CD14-positive monocyte (primary cell): Measurements from ENCODE around the gene WLS. TPM values are rescaled to one million over a fixed set of nuclear protein-coding genes. Genes with fewer than 3 reads are reported as not detected.

Experiments used
- DNase-seq, 3 donors: peaks; one replicate each; pipeline ENCODE4 v3.0.0-alpha.2; 2011 to 2022
- H2AFZ ChIP-seq: 2 replicates; pipeline ENCODE4 v1.6.0; 2012; ENCODE audit warnings: mild to moderate bottlenecking, low read depth, low read length, inconsistent platforms; ENCODE audit not compliant: insufficient read depth, poor library complexity, severe bottlenecking
- H3K27ac ChIP-seq, 2 donors: 1 replicate in 1 of 2; 2 replicates in 1 of 2; pipeline ENCODE4 v1.5.1; 2012 to 2013; ENCODE audit warnings: low read length in 2 of 2, control low read depth in 1 of 2, inconsistent platforms in 1 of 2, low read depth in 1 of 2, mild to moderate bottlenecking in 1 of 2
- H3K27me3 ChIP-seq, 2 donors: one replicate each; pipeline versions ENCODE4 v1.6.0 to v1.6.1; 2011 to 2013; ENCODE audit warnings: low read length in 2 of 2; ENCODE audit not compliant: control insufficient read depth in 2 of 2, insufficient read depth in 2 of 2
- H3K36me3 ChIP-seq, 2 donors: replicated peaks in 1 of 2; 1 replicate in 1 of 2; 2 replicates in 1 of 2; pipeline versions ENCODE4 v1.5.1 to v1.6.1; 2012 to 2013; ENCODE audit warnings: low read length in 2 of 2, control low read depth in 1 of 2, inconsistent platforms in 1 of 2, mild to moderate bottlenecking in 1 of 2; ENCODE audit not compliant: insufficient read depth in 2 of 2, control insufficient read depth in 1 of 2
- H3K4me1 ChIP-seq, 2 donors: 1 replicate in 1 of 2; 2 replicates in 1 of 2; pipeline versions ENCODE4 v1.5.1 to v1.6.1; 2012 to 2013; ENCODE audit warnings: low read length in 2 of 2, control low read depth in 1 of 2, inconsistent platforms in 1 of 2, mild to moderate bottlenecking in 1 of 2, moderate library complexity in 1 of 2; ENCODE audit not compliant: insufficient read depth in 2 of 2, control insufficient read depth in 1 of 2
- H3K4me2 ChIP-seq: replicated peaks from 2 replicates; pipeline ENCODE3; 2012; ENCODE audit warnings: low read length, moderate library complexity, mild to moderate bottlenecking; ENCODE audit not compliant: poor library complexity, severe bottlenecking; ENCODE audit errors: extremely low read depth
- H3K4me3 ChIP-seq, 3 experiments: fragments of 200-600 bp in 1 of 3; sonication (generic) in 1 of 3; replicated peaks in 1 of 3; 1 replicate in 2 of 3; 2 replicates in 1 of 3; pipeline ENCODE4 v1.5.1; 2011 to 2013; ENCODE audit warnings: low read length in 3 of 3, mild to moderate bottlenecking in 3 of 3, control low read depth in 2 of 3, low read depth in 2 of 3, inconsistent platforms in 1 of 3, moderate library complexity in 1 of 3
- H3K79me2 ChIP-seq: 2 replicates; pipeline ENCODE4 v1.6.0; 2012; ENCODE audit warnings: mild to moderate bottlenecking, control low read depth, inconsistent platforms, low read length, moderate library complexity; ENCODE audit not compliant: insufficient read depth
- H3K9ac ChIP-seq: 2 replicates; pipeline ENCODE4 v1.6.0; 2017; ENCODE audit warnings: low read length, mild to moderate bottlenecking; ENCODE audit not compliant: insufficient read depth, poor library complexity, severe bottlenecking
- H3K9me3 ChIP-seq, 2 donors: replicated peaks in 1 of 2; 1 replicate in 1 of 2; 2 replicates in 1 of 2; pipeline versions ENCODE4 v1.5.1 to v1.6.1; 2012 to 2013; ENCODE audit warnings: low read length in 2 of 2, control low read depth in 1 of 2; ENCODE audit not compliant: control insufficient read depth in 1 of 2, insufficient read depth in 1 of 2
- H4K20me1 ChIP-seq: 2 replicates; pipeline ENCODE4 v1.6.0; 2012; ENCODE audit warnings: mild to moderate bottlenecking, low read length, control low read depth, moderate library complexity; ENCODE audit not compliant: insufficient read depth
- H3K27ac Mint-ChIP-seq, 7 donors: one replicate each; pipeline ENCODE4 v1.8.0; 2020; ENCODE audit warnings: mild to moderate bottlenecking in 7 of 7, mixed read lengths in 7 of 7, moderate library complexity in 6 of 7, inconsistent platforms in 2 of 7
- H3K27me3 Mint-ChIP-seq, 3 donors: one replicate each; pipeline ENCODE4 v1.8.0; 2021 to 2022; ENCODE audit warnings: low read depth in 3 of 3, mild to moderate bottlenecking in 3 of 3, mixed read lengths in 3 of 3, moderate library complexity in 3 of 3, inconsistent platforms in 1 of 3
- H3K36me3 Mint-ChIP-seq, 2 donors: one replicate each; pipeline ENCODE4 v1.8.0; 2020; ENCODE audit warnings: mixed read lengths in 2 of 2, inconsistent platforms in 1 of 2, mild to moderate bottlenecking in 1 of 2
- H3K4me1 Mint-ChIP-seq: one replicate; pipeline ENCODE4 v1.8.0; 2020; ENCODE audit warnings: mild to moderate bottlenecking, mixed read lengths
- H3K4me3 Mint-ChIP-seq, 2 donors: one replicate each; pipeline ENCODE4 v1.8.0; 2020; ENCODE audit warnings: mild to moderate bottlenecking in 2 of 2, mixed read lengths in 2 of 2, moderate library complexity in 1 of 2
- H3K9me3 Mint-ChIP-seq, 7 donors: one replicate each; pipeline ENCODE4 v1.8.0; 2020 to 2022; ENCODE audit warnings: mixed read lengths in 7 of 7, mild to moderate bottlenecking in 6 of 7, moderate library complexity in 6 of 7, inconsistent platforms in 2 of 7
- WGBS: methylation state at CpG from one replicate; pipeline ENCODE4 v1.1.5; 2013; ENCODE audit warnings: missing lambda C conversion rate; ENCODE audit not compliant: insufficient coverage; 5-methylcytosine and 5-hydroxymethylcytosine counted together
- intact Hi-C, 2 donors: fragments of 100-400 bp; cut with micrococcal nuclease; formaldehyde crosslinking; loops; one replicate each; pipeline versions ENCODE4 v1.15.0 to v1.15.1; 2023
- polyA plus RNA-seq, 3 donors: library from polyadenylated mRNA; depleted of rRNA in 1 of 3; unstranded in 2 of 3; stranded (reverse) in 1 of 3; fragments of 300-500 nt in 2 of 3; fragments of >200 nt in 1 of 3; fragmentation: Illumina TruSeq in 2 of 3; gene quantifications; 1 replicate in 2 of 3; 2 replicates in 1 of 3; pipeline ENCODE4 v1.2.3, GENCODE V29; 2012 to 2021
- TF ChIP-seq, protein P1 (sequence below): fragments of 200-600 bp; IDR thresholded peaks from one replicate; pipeline ENCODE4 v1.8.0; 2022; ENCODE audit warnings: antibody characterized with exemption, mild to moderate bottlenecking

Gene WLS
- polyA plus RNA-seq, 3 donors: 29.8 to 46.3 (median 34.6) TPM

DNA sequence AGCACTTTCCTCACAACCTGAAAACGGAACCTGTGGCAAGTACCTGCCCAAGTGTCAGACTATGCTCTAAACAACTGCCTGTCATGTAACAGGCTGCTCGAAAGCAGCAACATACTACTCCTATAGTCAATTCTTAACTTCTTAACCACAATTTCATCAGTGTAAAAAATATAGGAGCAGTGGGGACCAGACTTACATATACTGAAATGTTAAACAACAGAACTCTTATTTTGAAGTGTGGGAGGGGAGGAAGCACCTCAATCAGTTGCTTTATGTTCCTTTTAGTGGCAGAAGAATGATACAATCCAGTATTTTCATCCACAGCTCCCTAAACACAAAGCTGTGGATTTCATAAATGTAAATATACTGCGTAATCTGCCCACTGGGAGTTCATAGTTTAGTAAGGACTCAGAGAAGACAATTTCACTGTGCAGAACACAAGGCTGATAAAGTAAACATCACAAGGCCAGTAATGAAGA is 44.2 kb downstream of the WLS start:
- Mint-ChIP-seq H3K27me3 (peaks cover 0 to 3% (median 0%) of the 10 kb centered on the region in 3 donors), H3K36me3 (peaks cover 62 to 63% of the 10 kb centered on the region in 2 donors), H3K4me3 (no peak overlapping the region), H3K4me1 (no peaks in the 10 kb centered on the region), H3K9me3 (peaks cover 0 to 3% (median 1%) of the 10 kb centered on the region in 7 donors), H3K27ac (no peak overlapping the region)
- Histone ChIP-seq H3K27ac (no peak overlapping the region), H3K36me3 (peaks cover 26 to 67% of the 10 kb centered on the region in 2 donors), H3K4me2 (no peak overlapping the region), H4K20me1 (no peaks in the 10 kb centered on the region), H3K27me3 (no peaks in the 10 kb centered on the region), H2AFZ (no peak overlapping the region), H3K4me1 (no peaks in the 10 kb centered on the region), H3K79me2 (no peaks in the 10 kb centered on the region), H3K4me3 (no peak overlapping the region), H3K9ac (no peak overlapping the region), H3K9me3 (no peaks in the 10 kb centered on the region)
- intact Hi-C loops: no loop called here
- WGBS: no CpG with 5 or more reads among the region's 3 CpGs
- TF ChIP-seq, protein P1, sequence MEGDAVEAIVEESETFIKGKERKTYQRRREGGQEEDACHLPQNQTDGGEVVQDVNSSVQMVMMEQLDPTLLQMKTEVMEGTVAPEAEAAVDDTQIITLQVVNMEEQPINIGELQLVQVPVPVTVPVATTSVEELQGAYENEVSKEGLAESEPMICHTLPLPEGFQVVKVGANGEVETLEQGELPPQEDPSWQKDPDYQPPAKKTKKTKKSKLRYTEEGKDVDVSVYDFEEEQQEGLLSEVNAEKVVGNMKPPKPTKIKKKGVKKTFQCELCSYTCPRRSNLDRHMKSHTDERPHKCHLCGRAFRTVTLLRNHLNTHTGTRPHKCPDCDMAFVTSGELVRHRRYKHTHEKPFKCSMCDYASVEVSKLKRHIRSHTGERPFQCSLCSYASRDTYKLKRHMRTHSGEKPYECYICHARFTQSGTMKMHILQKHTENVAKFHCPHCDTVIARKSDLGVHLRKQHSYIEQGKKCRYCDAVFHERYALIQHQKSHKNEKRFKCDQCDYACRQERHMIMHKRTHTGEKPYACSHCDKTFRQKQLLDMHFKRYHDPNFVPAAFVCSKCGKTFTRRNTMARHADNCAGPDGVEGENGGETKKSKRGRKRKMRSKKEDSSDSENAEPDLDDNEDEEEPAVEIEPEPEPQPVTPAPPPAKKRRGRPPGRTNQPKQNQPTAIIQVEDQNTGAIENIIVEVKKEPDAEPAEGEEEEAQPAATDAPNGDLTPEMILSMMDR: no peak
- no peak for DNase-seq

DNA sequence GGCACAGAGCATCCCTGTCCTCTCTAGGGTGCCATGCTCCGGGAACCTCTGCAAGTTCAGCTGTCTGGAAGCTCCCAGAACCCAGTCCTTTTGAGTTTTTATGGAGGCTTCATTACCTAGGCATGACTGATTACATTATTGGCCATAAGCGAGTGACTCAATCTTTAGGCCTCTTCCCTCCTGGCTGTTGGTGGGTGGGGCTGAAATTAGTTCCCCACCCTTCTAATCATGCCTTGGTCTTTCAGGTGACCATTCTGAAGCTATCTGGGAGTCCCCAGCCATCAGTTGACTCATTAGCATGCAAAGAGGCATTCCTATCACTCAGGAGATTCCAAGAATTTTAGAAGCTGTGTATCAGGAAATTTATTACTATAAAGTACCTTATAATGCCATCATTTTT is 46.6 kb downstream of the WLS start:
- no peaks in the 10 kb centered on the region for H3K4me1 Mint-ChIP-seq
- TF ChIP-seq, protein P1: no peak
- Histone ChIP-seq H4K20me1 (no peaks in the 10 kb centered on the region), H3K4me2 (no peak overlapping the region), H3K9me3 (no peaks in the 10 kb centered on the region), H3K27ac (no peak overlapping the region), H3K4me3 (no peak overlapping the region), H3K27me3 (no peaks in the 10 kb centered on the region), H3K79me2 (no peaks in the 10 kb centered on the region), H3K4me1 (no peaks in the 10 kb centered on the region), H3K36me3 (peaks cover 16 to 46% of the 10 kb centered on the region in 2 donors), H2AFZ (no peak overlapping the region), H3K9ac (no peak overlapping the region)
- no peak for DNase-seq
- H3K9me3 Mint-ChIP-seq: peaks cover 0 to 3% (median 0%) of the 10 kb centered on the region in 7 donors
- WGBS: no CpG with 5 or more reads among the region's 2 CpGs
- H3K4me3 Mint-ChIP-seq: no peak overlapping the region
- no peak overlapping the region for H3K27ac Mint-ChIP-seq
- H3K27me3 Mint-ChIP-seq: peaks cover 0 to 5% (median 0%) of the 10 kb centered on the region in 3 donors
- H3K36me3 Mint-ChIP-seq: peaks cover 40% of the 10 kb centered on the region in 2 donors
- intact Hi-C loops: no loop called here
